NCI-H524 treated with DMSO at 0.1 percent for 48 hours (cell line): Measurements from ENCODE around the gene AMPH.

Experiments used
- DNase-seq: peaks from one replicate; lab custom pipeline; 2025; lab: John Stamatoyannopoulos, UW

AMPH gene

DNA sequence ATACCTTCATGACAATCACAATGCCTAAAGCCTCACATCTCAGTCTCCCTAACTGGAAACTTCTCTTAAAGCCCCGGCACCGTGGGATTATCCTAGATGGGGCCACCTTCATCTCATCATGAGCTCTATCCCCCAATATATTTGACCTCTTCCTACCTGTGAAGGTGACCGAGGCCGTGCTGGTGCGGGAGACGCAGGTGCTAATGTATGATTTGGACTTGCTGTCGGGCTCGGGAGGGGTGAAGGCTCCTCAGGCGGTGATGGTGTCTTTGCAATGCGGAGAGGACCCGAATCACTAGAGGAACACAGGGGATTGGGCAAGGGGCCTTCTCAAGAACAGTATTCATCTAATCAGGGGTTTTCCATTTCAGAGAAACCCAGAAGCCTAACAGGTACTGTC, 168.4 kb downstream of the AMPH start:
- no peak for DNase-seq

DNA sequence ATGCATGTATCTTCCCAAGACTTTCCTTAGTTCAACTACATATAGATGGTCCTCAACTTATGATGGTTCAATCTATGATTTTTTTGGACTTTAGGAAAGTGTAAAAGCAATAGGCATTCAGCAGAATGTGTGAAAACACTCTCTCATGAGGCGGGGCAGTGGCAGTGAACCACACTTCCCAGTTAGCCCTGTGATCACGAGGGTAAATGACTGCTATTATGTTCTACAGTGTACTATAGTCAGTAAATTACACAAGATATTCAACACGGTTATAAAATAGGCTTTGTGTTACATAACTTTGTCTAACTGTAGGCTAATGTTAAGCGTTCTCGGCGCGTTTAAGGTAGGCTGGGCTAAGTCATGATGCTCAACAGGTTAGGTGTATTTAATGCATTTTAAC, 169.3 kb downstream of the AMPH start:
- DNase-seq = no peak

- DNase-seq = no peak
Observed at GRCh38 chr7:38453826-38454225, 177.3 kb downstream of the AMPH start.

GRCh38 chr7:38453168-38453567, 178.0 kb downstream of the AMPH start:
- DNase-seq = no peak

DNA sequence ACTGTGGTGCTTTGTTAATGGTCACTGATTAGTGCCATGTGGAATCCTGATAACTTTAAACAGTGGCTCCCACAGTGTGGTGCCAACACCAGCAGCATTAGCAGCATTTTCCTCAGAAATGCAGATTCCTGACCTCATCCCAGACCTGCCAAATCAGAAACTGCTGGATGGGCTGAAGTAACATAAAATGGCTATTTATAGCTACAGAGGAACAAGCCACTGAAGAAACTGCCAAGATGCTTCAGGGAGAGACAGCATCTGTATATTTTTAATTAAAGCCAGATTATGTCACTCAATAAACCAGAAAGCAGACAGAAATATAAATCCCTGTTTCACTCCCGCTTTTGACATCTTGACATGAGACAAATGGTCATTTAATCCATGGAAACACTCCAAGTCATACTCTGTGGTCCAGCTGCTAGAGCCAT, 178.5 kb downstream of the AMPH start:
- no peak for DNase-seq

DNA sequence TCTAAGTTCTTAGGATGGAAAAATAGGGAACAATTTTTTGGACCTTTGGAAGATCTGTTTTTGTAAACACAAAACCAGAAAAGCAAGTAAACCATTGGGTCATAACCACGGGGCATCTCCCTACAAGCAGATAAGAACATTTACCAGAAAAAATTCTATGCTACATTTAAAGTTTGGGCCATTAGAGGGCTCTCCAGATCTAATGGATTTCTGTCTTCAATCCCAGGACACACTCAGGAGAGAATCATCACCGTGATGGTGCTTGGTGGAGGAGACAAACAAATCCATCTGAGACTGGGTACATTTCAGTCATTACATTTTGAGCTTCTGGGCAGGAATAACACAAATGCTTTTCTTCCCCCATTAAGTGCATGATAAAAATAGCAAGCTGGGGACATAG, 179.3 kb downstream of the AMPH start:
- DNase-seq = no peak

GRCh38 chr7:38448584-38449234, 182.5 kb downstream of the AMPH start:
- DNase-seq = no peak

- no peak for DNase-seq
Observed at GRCh38 chr7:38448054-38448453, 183.1 kb downstream of the AMPH start.

DNA sequence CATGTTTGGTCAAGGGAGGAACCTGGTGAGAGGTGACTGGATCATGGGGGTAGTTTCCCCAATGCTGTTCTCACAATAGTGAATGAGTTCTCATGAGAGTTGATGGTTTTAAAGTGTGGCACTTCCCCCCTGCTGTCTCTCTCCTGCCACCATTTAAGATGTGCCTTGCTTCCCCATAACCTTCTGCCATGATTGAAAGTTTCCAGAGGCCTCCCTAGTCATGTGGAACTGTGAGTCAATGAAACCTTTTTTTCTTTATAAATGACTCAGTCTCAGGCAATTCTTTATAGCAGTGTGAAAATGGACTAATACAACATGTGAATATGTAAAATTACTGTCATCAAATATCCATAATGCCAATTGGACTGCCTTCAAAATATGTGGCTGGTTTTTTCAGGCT, 192.2 kb downstream of the AMPH start:
- no peak for DNase-seq

DNA sequence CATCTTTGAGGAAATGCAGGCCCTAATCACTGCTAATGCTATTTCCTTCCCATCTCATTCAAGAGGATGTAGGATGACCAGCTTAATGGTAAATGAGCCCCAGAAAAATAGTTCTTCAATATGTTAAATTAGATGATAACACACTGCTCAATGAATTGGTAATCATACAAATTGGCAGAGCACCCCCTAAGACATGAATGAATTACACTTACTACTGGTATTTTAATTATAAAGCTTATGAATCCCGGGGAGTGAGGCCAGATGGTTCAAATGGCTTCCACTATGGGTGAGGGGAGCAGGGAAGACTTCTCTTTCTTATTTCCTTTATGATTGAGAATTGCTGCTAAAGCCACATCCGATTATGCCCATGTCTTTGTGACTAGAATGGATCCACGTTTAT, 198.5 kb downstream of the AMPH start:
- DNase-seq = no peak

- no peak for DNase-seq
Observed at GRCh38 chr7:38432080-38432479, 199.1 kb downstream of the AMPH start.

- no peak for DNase-seq
Observed at GRCh38 chr7:38429057-38429456, 202.1 kb downstream of the AMPH start.

DNA sequence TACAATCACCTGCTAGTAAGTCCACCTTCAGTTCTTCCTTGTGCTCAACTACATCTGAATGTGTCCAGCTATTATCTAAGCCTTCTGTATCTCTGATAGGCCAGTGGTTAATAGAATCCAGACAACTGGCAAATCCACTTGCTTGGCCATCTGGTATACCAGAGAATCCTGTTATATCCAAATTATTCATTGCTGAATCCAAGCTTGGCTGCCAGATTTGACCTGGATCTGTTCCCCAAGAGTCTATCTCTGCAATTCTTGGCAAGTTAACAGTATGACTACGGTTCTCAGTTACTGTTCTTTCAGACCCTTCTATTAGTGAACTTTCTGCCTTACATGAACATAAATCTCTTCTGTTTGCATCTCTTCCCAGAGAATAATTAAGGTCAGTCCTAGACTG, 203.1 kb downstream of the AMPH start:
- DNase-seq = no peak

DNA sequence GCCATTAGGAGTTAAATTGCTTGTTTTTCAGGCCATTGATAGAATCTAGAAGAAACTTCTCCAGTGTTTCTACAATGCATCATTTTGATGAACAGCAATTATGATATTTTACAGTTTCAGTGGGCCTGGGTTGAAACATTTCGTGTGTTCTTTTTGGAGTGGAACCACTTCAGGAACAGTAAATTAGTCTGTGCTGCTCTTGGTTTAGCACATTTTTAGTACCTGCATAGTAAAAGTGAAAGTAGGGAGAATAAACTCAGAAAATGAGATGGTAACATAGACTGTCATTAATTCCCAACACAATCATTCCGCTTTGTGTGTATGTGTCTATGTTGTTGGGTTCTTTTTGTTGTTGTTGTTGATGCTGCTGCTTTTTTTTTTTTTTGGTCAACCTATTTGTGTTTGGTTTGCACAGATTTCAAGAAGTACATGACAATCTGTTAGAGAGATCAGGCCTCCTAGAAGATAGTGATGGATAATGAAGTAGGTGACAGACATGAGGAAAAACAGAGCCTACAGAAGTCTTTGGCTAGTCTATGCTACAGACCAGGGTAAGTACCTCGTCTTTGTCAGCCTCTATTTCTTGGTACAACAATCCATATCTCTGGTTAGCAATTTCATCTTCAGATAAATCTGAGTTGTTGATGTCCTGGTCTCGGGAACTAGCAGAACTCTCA, 203.8 kb downstream of the AMPH start:
- no peak for DNase-seq

DNA sequence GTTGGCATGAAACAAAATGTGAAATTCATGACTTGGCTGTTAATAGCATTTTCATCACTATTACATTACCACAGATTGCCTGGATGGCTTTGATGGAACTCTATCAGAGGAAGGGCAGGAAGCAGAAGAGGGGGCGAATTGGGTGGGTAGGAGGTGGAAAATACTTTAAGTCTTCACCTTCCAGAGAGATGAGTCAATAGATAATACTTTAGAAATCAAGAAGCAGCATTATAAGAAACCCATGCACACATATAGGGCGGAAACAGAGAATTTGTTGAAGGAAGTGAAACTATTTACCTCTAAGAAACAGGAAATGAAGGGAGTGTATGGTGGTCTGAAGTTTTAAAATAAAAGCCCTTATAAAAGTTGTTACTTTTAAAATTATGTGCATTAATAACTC, 205.7 kb downstream of the AMPH start:
- DNase-seq = no peak

DNA sequence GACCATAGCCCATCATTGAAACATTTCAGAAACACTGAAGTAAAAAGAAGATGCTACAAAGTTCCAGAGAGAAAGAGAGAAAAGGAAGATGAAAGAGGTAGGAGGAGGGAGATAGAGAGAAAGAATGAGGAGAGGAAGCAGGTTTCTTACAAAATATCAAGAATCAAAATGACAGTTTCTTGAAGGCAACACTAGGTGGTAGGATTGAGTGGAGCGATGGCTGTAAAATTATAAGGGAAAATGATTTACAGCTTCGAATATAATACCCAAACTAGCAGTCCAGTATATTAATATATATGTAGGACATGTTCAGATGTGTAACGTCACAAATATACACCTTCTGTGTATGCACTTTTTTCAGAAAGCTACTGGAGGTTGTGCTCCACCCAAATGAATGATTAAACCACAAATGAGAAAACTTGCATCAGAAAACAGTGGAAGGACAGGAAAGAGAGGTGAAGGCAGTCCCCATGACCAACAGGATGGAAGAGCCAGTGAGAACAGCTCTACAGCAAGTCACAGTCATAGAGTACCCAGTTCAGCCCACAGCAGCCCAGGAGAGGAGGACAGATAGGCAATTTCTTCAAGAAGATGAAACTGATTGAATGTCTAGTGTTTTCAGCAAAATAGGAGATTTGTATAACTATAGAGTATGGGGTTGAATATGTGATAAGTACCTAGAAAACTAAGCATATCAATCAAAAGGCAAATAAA, 206.3 kb downstream of the AMPH start:
- DNase-seq = no peak

- DNase-seq = no peak
Observed at GRCh38 chr7:38413784-38414183, 217.4 kb downstream of the AMPH start.

DNA sequence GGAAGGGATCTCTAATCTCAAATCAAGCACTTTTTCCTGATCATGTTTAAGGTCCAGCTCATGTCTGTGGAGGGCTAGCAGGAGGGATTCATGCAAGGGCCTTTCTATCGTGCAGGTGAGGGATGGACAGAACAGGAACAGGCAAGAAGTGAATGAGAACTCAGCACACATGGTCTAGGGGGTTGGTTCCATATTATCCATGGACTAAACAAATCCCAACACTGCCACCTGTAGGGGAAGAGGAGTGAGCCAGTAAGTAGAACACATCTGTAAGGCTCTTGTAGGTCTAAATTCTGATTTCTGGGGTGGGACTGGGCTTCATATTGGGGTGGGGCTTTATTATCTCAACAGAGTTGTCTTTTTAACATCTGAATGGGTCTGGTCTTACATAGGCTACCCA, 219.8 kb downstream of the AMPH start:
- DNase-seq = no peak

DNA sequence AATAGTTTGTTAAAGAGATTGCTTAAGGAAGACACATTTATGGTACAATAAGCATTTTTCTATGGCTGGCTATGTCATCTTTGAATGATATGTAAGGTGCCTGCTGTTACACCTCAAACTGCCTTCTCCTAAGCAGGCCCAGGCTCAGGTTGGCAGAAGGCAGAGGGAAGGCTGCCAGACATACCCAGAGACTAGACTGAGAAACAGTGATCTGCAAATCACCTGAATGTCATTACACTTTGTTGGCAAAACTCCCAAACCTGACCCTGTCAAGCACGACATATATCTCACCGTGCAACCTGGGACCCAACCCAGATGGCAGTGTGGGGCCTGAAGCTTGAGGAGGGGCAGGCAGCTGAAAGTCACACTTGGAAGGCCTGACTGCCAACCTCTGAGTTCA, 221.1 kb downstream of the AMPH start:
- DNase-seq = no peak

GRCh38 chr7:38409531-38409930, 221.6 kb downstream of the AMPH start:
- DNase-seq = no peak

DNA sequence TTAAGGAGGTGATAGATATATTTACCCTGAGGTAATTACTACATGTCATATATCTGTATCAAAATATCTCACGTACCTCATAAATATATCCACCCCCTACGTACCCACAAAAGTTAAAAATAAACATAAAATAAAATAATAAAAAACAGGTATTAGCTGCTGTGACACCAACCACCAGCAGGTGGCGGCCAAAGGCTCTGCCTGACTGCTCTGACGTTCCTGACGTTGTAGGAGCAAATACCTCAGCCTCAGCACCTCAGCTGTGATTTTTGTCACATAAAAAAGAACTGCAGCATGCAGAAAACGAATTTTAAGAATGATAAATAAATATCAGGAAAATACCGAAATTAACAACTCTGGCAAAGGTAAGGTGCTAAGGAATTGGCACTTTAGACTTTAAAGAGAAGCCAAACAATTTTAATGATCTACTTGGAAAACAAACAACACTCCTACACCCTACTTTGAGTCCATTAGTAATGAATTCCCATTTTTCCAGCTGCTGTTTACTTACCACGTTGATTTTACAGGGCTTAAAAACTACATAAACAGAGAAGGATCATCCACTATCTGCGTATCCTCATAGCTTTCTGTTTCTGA, 232.3 kb downstream of the AMPH start:
- DNase-seq = no peak

GRCh38 chr7:38396852-38397251, 234.3 kb downstream of the AMPH start:
- no peak for DNase-seq
